ENCODE data around the gene MINDY4. TPM values are rescaled to one million over a fixed set of nuclear protein-coding genes. Genes with fewer than 3 reads are reported as not detected.

MINDY4 gene
- total and polyA plus RNA-seq, 2 of the 4 experiments (the other 2 are of a cell fraction): 1.8 to 3.6 TPM

- no peak for DNase-seq
- Histone ChIP-seq H4K8ac (ENCODE audit: low read depth in 2 of 2, low read length in 2 of 2) (no peak overlapping the region), H3K4me2 (ENCODE audit: low read depth, low read length) (no peak overlapping the region), H2BK5ac (ENCODE audit: low read depth, low read length, poor library complexity, severe bottlenecking) (no peak overlapping the region), H3K4me3 (ENCODE audit: insufficient read depth, low read depth, low read length) (no peak overlapping the region), H2AK5ac (ENCODE audit: low read depth, low read length) (no peak overlapping the region), H2BK15ac (ENCODE audit: low read depth, low read length) (no peak overlapping the region), H3K4me1 (ENCODE audit: control insufficient read depth, insufficient read depth, low read length) (peaks cover 5% of the 10 kb centered on the region; the same call in 1 of the 2 replicates), H4K20me1 (ENCODE audit: insufficient read depth, low read length) (no peaks in the 10 kb centered on the region), H3K14ac (replicated peaks; ENCODE audit: low read depth, low read length) (no peak overlapping the region), H4K5ac (ENCODE audit: low read depth, low read length) (no peak overlapping the region), H2AFZ (replicated peaks; ENCODE audit: low read length, poor library complexity) (no peak overlapping the region), H2BK120ac (ENCODE audit: low read depth, low read length) (no peak overlapping the region), H3K4ac (ENCODE audit: low read depth, low read length) (no peak overlapping the region), H3K27me3 (ENCODE audit: control insufficient read depth, insufficient read depth, low read length) (no peaks in the 10 kb centered on the region), H2AK9ac (replicated peaks; ENCODE audit: low read depth, low read length, poor library complexity) (no peak overlapping the region), H3K9ac (ENCODE audit: low read depth, low read length) (no peak overlapping the region), H3K9me3 (ENCODE audit: control insufficient read depth, insufficient read depth, low read length) (no peaks in the 10 kb centered on the region), H4K91ac (ENCODE audit: insufficient read depth, low read depth, low read length) (no peak overlapping the region), H3K79me1 (ENCODE audit: low read depth in 1 of 2, low read length in 2 of 2) (no peaks in the 10 kb centered on the region), H3K27ac (ENCODE audit: insufficient read depth, low read length) (no peak overlapping the region), H3K56ac (ENCODE audit: extremely low read depth, insufficient read depth, low read length) (no peak overlapping the region), H3K36me3 (ENCODE audit: control insufficient read depth, insufficient read depth, low read length) (no peaks in the 10 kb centered on the region), H3K18ac (ENCODE audit: low read depth, low read length) (no peak overlapping the region), H3K9me1 (ENCODE audit: insufficient read depth, low read length) (peaks cover 8% of the 10 kb centered on the region), H2BK20ac (ENCODE audit: low read depth, low read length) (no peak overlapping the region), H3K23ac (ENCODE audit: low read depth, low read length) (no peak overlapping the region)
- dilution Hi-C loops (cut with HindIII; ENCODE audit: low sequenced_read_pairs, unreplicated experiment): no loop called here
- in situ Hi-C loops (cut with MboI; ENCODE audit: low sequenced_read_pairs): no loop called here
- intact Hi-C loops (cut with micrococcal nuclease): no loop called here
- POLR2A ChIA-PET (ENCODE audit: unreplicated experiment): no interaction called here
- BruUV-seq (replicated peaks): no TSS peak
- no peak for TF ChIP-seq RCOR1 (IDR thresholded peaks at IDR 0.05; ENCODE audit: insufficient replicate concordance, low read length)
- ATAC-seq (ENCODE audit: low read depth): no peak
- WGBS, 2 experiments (ENCODE audit: extremely low coverage in 2 of 2, insufficient read length in 1 of 2): 100% methylated on average over 1 of the region's 4 CpGs; no CpG with 5 or more reads in 1 of the 2 experiments
- CTCF ChIA-PET: no interaction called here
Measured at GRCh38 chr7:30844483-30844874, 73.3 kb downstream of the MINDY4 start.

All from IMR-90 (cell line).